Lung (tissue), 12 donors: ENCODE measurements around the gene MYOD1. TPM values are rescaled to one million over a fixed set of nuclear protein-coding genes. Genes with fewer than 3 reads are reported as not detected.

Experiments used
- ATAC-seq: fragments of 200-7000 bp; cut with Tn5 transposase; one replicate; pipeline ENCODE4 v1.9.1; 2020; ENCODE audit warnings: moderate number of reproducible peaks; ENCODE audit not compliant: insufficient read depth, low FRiP score
- DNase-seq, 3 donors: peaks; one replicate each; pipeline ENCODE4 v3.0.0-alpha.2; 2013 to 2017
- H3K27ac ChIP-seq, 2 donors: one replicate each; pipeline ENCODE4 v1.5.1; 2013; ENCODE audit warnings: mild to moderate bottlenecking in 2 of 2, moderate library complexity in 2 of 2, control low read depth in 1 of 2, inconsistent platforms in 1 of 2, low read depth in 1 of 2, low read length in 1 of 2
- H3K27me3 ChIP-seq, 3 donors: one replicate each; pipeline ENCODE4 v1.5.1; 2013; ENCODE audit warnings: low read length in 2 of 3; ENCODE audit not compliant: control insufficient read depth in 3 of 3, insufficient read depth in 3 of 3
- H3K36me3 ChIP-seq, 4 donors: one replicate each; pipeline ENCODE4 v1.5.1; 2013; ENCODE audit warnings: low read length in 4 of 4, mild to moderate bottlenecking in 1 of 4, moderate library complexity in 1 of 4; ENCODE audit not compliant: control insufficient read depth in 4 of 4, insufficient read depth in 4 of 4
- H3K4me1 ChIP-seq, 5 donors: one replicate each; pipeline ENCODE4 v1.5.1; 2013; ENCODE audit warnings: low read length in 5 of 5, mild to moderate bottlenecking in 2 of 5, moderate library complexity in 1 of 5; ENCODE audit not compliant: control insufficient read depth in 5 of 5, insufficient read depth in 5 of 5
- H3K4me3 ChIP-seq: one replicate; pipeline ENCODE4 v1.5.1; 2013; ENCODE audit warnings: mild to moderate bottlenecking, control low read depth, moderate library complexity
- H3K9ac ChIP-seq, 2 donors: one replicate each; pipeline ENCODE4 v1.5.1; 2013; ENCODE audit warnings: low read length in 2 of 2, control low read depth in 1 of 2; ENCODE audit not compliant: insufficient read depth in 1 of 2
- H3K9me3 ChIP-seq, 4 donors: one replicate each; pipeline ENCODE4 v1.5.1; 2013; ENCODE audit warnings: low read length in 3 of 4, mild to moderate bottlenecking in 1 of 4, moderate library complexity in 1 of 4; ENCODE audit not compliant: control insufficient read depth in 4 of 4, insufficient read depth in 3 of 4
- WGBS, 2 donors: extraction: QIAGEN DNeasy Blood & Tissue Kit; methylation state at CpG; one replicate each; pipeline ENCODE4 v1.1.7; 2013; 5-methylcytosine and 5-hydroxymethylcytosine counted together
- polyA plus RNA-seq, 2 donors: library from polyadenylated mRNA; stranded (reverse); fragments of 200-250 nt; gene quantifications; one replicate each; pipeline ENCODE4 v1.2.1, GENCODE V29; 2013
- total RNA-seq, 2 donors: library from RNA; depleted of rRNA in 1 of 2; stranded (reverse); fragments of >200 nt in 1 of 2; gene quantifications; one replicate each; pipeline ENCODE4 v1.2.1, GENCODE V29; 2014 to 2021
- TF ChIP-seq, protein P1 (sequence below): IDR thresholded peaks from 2 replicates; pipeline ENCODE4 v1.5.1; 2012; ENCODE audit warnings: mild to moderate bottlenecking; ENCODE audit errors: control extremely low read depth, extremely low read depth
- donor health status: control.
- donor health status: control.
- donor health status: Bipolar disorder and iron deficiency.
- donor health status: healthy.
- donor health status: DM: yes; HTN: yes; CAD: no.

The MYOD1 gene
- total and polyA plus RNA-seq, 4 donors: not detected

GRCh38 chr11:17686231-17686980, 33.0 kb upstream of the MYOD1 start:
- H3K4me1 ChIP-seq: no peaks in the 10 kb centered on the region
- peaks cover 0 to 28% (median 10%) of the 10 kb centered on the region in 3 donors for H3K27me3 ChIP-seq
- H3K9me3 ChIP-seq: peaks cover 0 to 5% (median 0%) of the 10 kb centered on the region in 4 donors
- no peak overlapping the region for H3K9ac ChIP-seq
- DNase-seq: no peak
- no peak overlapping the region for H3K27ac ChIP-seq
- H3K36me3 ChIP-seq: no peaks in the 10 kb centered on the region
- TF ChIP-seq, protein P1, sequence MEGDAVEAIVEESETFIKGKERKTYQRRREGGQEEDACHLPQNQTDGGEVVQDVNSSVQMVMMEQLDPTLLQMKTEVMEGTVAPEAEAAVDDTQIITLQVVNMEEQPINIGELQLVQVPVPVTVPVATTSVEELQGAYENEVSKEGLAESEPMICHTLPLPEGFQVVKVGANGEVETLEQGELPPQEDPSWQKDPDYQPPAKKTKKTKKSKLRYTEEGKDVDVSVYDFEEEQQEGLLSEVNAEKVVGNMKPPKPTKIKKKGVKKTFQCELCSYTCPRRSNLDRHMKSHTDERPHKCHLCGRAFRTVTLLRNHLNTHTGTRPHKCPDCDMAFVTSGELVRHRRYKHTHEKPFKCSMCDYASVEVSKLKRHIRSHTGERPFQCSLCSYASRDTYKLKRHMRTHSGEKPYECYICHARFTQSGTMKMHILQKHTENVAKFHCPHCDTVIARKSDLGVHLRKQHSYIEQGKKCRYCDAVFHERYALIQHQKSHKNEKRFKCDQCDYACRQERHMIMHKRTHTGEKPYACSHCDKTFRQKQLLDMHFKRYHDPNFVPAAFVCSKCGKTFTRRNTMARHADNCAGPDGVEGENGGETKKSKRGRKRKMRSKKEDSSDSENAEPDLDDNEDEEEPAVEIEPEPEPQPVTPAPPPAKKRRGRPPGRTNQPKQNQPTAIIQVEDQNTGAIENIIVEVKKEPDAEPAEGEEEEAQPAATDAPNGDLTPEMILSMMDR: no peak
- 36 to 51% methylated on average over 8 of the region's 8 CpGs for WGBS, 2 donors
- no peak overlapping the region for H3K4me3 ChIP-seq
- no peak for ATAC-seq

GRCh38 chr11:17687946-17688670, 31.3 kb upstream of the MYOD1 start:
- Histone ChIP-seq H3K4me1 (no peaks in the 10 kb centered on the region), H3K9me3 (peaks cover 0 to 5% (median 0%) of the 10 kb centered on the region in 4 donors), H3K36me3 (no peaks in the 10 kb centered on the region), H3K4me3 (no peak overlapping the region), H3K27ac (no peak overlapping the region), H3K27me3 (peaks cover 0 to 39% (median 15%) of the 10 kb centered on the region in 3 donors), H3K9ac (no peak overlapping the region)
- 87 to 88% methylated on average over 18 of the region's 18 CpGs for WGBS, 2 donors
- no peak for ATAC-seq
- TF ChIP-seq, protein P1: no peak
- DNase-seq: no peak

- Histone ChIP-seq H3K4me1 (no peaks in the 10 kb centered on the region), H3K4me3 (no peak overlapping the region), H3K9me3 (peaks cover 0 to 5% (median 0%) of the 10 kb centered on the region in 4 donors), H3K27ac (no peak overlapping the region), H3K27me3 (peaks cover 14 to 52% (median 29%) of the 10 kb centered on the region in 3 donors), H3K9ac (no peak overlapping the region), H3K36me3 (no peaks in the 10 kb centered on the region)
- TF ChIP-seq, protein P1: no peak
- DNase-seq (no peak), ATAC-seq (no peak)
- WGBS, 2 donors: 54 to 65% methylated on average over 2 of the region's 2 CpGs
These were observed 27.8 kb upstream of the MYOD1 start for GRCh38 chr11:17691550-17691949.
